Measurements from ENCODE around the gene CACNA2D2.

GRCh38 chr3:50317300-50317699 lies 186.1 kb downstream of the CACNA2D2 start:
- TF ChIP-seq, protein P1, sequence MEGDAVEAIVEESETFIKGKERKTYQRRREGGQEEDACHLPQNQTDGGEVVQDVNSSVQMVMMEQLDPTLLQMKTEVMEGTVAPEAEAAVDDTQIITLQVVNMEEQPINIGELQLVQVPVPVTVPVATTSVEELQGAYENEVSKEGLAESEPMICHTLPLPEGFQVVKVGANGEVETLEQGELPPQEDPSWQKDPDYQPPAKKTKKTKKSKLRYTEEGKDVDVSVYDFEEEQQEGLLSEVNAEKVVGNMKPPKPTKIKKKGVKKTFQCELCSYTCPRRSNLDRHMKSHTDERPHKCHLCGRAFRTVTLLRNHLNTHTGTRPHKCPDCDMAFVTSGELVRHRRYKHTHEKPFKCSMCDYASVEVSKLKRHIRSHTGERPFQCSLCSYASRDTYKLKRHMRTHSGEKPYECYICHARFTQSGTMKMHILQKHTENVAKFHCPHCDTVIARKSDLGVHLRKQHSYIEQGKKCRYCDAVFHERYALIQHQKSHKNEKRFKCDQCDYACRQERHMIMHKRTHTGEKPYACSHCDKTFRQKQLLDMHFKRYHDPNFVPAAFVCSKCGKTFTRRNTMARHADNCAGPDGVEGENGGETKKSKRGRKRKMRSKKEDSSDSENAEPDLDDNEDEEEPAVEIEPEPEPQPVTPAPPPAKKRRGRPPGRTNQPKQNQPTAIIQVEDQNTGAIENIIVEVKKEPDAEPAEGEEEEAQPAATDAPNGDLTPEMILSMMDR (conservative IDR thresholded peaks at IDR 0.05 in 1 of 2, IDR thresholded peaks at IDR 0.05 in 1 of 2; ENCODE audit: low read depth in 1 of 2, low read length in 2 of 2): no peak
- no peak for TF ChIP-seq EZH2 (IDR thresholded peaks at IDR 0.05; ENCODE audit: low read length, missing control alignments)

All from fibroblast of lung (primary cell).